IPS-NIHi11 (cell line): ENCODE results near the gene EVC.
A peak's percentile ranks its signal among the peaks of the same experiment; 100 is the strongest.

ENCODE experiments used
- DNase-seq: peaks from one replicate; pipeline ENCODE4 v3.0.0; 2012; ENCODE audit warnings: mixed read lengths, low spot score

Gene EVC

DNA sequence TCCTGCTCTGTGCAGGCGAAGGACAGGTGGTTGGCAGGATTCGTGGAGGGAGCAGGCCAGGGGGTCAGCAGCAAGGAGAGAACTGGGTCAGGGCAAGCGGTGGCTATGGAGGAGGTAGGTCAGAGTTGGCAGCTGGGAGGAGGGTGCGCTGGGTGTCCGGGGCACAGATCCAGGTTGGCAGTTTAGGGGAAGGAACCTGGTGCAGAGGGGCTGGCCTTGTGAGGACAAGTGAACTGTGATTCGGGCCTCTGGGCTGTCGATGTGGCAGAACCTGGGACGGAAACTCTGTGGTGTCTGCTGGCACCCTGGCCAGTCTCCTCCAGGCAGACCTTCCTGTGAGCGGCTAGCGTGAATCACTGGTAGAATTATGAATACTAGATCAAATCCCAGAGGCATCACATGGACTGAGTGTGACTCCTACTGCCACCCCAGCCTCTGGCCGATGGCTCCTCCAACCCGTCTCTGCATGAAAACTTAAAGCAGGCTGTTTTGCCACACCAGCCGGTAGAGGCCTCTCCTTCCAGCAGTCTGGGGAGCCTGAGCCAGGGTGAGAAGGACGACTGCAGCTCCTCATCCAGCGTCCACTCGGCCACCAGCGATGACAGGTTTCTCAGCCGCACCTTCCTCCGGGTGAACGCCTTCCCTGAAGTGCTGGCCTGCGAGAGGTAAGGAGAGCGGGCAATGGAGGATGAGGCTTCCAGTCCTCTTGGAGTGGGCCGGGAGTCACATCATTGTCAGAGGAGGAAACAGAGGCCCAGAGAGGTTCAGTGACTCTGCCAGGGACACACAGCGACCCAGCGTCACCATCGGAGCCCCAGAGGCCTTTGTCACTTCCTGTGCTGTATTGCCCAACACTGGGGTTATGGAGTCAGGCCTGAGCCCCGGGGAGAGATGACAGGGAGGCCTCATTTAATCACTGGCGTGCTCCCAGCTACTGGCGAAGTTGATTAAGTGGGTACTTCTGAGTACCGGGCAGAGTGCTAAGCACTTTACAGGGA is 20.3 kb downstream of the EVC start:
- DNase-seq: no peak

DNA sequence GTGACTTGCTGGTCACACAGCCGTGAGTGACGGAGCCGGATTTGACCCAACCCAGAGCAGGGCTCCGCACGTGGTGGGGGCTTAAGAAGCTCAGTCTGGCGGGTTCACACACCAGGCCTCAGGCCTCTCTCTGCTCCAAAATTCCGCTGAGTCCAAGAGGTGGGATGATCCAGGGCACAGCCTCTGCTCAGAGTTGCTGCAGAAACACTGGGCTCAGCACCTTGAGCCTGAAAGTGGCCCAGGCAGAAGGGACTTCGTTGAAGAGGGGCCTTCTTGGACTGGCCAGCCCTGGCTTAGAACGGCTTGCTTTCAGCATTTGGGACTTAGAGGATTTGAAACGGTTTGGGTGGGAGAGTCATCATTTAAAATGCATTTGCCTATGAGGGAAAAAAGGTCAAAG is 21.2 kb downstream of the EVC start:
- no peak for DNase-seq

GRCh38 chr4:5734853-5735252 is 23.9 kb downstream of the EVC start:
- DNase-seq: no peak

GRCh38 chr4:5735463-5735862 is 24.5 kb downstream of the EVC start:
- no peak for DNase-seq

GRCh38 chr4:5738061-5738460 is 27.1 kb downstream of the EVC start:
- no peak for DNase-seq

DNA sequence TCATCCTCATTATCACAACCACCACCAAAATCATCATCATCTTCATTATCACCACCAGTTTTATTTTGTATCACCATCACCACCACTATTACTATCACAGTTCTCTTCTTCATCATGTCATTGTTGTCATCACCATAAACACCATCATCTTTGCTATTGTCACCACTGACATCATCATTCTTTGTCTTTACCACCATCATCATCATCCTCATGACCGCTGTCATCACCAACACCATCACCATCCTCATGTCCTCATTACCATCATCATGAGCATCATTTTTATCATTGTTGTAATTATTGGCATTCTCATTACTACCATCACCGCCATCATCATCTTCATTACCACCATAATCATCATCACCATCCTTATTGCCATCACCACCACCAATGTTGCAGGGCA is 31.4 kb downstream of the EVC start:
- no peak for DNase-seq

DNA sequence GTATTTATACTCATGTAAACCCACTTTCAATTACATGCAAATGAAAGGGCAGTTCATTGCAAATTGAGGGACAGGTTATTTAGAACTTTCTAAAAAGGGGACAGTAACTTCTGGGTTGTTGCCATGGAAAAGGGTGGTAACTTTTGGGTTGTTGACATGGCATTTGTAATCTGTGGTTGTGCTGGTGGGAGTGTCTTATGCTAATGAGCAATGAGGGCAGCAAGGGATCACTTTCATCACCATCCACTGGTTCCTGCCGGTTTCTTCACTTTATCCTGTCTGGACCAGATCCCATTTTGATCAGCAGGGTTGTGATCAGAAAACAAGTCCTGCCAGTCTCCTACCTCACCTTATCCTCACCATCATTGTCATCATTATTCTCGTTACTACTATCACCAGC is 32.0 kb downstream of the EVC start:
- DNase-seq: no peak

- DNase-seq: no peak
These were observed 35.2 kb downstream of the EVC start for GRCh38 chr4:5746250-5746649.

- no peak for DNase-seq
These were observed 36.1 kb downstream of the EVC start for GRCh38 chr4:5746829-5747737.

DNA sequence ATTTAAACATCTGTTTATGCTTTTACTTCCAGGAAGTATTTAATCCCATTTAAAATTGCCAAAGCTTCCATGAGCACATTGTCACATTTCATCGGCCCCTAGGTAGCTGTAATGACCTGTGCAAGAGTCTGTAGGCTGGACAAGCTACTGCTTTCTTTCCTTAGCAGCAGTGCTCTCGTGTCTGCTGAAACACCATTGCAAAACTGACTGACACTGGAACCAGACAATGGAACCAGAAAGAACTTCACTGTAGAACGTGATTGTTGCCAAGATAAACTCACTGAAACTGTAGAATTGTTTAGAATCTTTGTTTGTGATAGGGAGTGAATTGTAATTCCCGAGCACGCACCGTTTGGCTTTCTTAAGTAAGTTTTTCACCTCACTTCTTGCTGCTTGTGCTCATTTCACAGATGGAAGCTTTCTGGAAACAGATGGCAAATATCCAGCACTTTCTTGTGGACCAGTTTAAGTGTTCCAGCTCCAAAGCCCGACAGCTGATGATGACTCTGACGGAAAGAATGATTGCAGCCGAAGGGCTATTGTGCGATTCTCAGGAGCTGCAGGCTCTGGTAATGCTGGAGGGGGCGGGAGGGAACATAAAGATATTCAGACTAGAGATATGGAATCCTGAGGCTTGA is 36.9 kb downstream of the EVC start:
- DNase-seq: no peak

DNA sequence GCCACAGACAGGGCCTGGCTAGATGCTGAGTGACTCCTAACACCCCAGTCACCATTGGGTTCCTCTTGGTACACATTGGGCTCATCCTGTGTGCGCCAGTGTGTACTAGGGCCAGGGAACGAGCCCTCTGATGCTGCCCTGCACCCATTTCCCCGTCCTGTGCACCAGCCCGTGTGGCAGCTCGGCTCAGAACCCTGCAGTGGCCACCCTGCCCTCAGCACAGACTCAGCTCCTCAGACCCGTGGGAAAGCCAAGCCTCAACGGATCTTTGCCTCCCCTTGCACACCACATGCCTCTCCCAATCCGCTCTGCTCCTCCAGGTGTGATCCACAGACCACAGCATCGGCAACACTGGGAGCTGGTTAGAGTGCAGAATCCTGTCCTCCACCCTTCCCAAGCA is 38.6 kb downstream of the EVC start:
- DNase-seq: peak; percentile 2

DNA sequence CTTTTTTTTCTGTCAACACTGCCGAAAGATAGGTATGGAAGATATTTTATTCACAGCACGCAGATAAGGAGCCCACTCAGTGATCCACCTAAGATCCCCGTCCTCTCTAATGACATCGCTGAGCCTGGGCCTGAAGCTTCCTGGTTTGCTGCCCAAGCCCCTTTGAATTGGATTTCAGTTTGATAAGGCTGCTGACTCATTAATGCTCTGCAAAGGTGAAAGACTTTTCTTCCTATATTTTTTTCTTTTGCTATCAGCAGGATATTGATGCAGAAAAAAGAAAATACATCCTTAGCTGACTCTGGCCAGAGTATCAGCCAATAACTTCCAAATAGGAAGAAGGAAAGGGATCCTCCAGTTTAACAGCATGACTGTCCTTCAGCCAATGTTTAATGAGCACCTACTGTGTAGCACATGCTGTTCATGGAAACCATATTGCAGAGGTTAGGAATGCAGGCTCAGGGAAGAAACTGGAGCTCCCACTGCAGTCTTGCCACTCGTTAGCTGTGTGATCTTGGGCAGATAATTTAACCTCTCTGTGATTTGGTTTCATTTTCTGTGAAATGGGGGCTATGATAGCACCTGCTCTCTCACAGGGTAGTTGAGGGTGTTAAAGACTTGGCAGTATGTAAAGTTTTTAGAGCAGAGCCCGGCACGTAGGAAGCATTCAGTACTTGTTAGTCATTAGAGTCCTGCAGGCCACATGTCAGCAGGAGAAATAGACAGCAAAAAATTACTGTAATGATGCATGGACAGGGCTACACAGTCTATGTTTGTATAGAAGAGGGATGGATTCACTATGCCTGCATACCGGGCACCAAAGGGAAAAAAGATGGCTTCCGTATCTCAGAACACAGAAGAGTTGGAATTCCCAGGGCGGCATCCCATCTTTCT is 39.3 kb downstream of the EVC start:
- no peak for DNase-seq

DNA sequence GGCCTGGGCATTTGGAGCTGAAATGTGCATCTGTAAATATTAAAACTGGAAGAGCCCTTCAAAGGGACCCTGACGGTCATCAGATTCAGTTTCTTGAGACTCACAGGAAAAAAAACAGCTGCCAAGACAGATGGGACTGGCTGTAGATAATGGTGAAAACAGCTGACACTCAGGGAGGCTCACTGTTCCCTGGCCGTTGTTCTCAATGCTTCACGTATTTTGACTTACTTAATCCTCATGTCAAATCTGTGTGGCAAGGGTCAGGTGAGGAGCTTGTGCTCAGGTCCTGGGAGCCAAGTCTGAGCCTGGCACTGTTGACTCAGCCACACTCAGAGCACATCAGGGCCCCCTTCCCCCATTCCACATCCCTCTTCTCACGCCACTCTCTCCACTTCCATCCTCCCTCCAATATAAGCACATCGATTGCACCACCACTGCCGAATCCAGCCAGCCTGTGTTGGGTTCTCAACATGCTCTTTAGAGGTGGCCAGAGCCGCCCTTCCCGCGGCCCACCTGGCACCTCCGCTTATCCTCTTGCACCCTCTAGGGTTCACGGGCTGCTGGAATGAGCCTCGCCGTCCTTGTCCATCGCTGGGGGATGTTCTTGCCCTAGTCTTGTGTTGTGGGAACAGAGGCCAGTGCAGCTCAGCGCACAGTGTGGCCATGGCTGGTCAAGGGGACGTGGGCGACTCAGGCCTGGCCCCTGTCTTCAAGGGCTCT is 40.1 kb downstream of the EVC start:
- DNase-seq: peak; percentile 8

- no peak for DNase-seq
These were observed 40.8 kb downstream of the EVC start for GRCh38 chr4:5751666-5752375.

DNA sequence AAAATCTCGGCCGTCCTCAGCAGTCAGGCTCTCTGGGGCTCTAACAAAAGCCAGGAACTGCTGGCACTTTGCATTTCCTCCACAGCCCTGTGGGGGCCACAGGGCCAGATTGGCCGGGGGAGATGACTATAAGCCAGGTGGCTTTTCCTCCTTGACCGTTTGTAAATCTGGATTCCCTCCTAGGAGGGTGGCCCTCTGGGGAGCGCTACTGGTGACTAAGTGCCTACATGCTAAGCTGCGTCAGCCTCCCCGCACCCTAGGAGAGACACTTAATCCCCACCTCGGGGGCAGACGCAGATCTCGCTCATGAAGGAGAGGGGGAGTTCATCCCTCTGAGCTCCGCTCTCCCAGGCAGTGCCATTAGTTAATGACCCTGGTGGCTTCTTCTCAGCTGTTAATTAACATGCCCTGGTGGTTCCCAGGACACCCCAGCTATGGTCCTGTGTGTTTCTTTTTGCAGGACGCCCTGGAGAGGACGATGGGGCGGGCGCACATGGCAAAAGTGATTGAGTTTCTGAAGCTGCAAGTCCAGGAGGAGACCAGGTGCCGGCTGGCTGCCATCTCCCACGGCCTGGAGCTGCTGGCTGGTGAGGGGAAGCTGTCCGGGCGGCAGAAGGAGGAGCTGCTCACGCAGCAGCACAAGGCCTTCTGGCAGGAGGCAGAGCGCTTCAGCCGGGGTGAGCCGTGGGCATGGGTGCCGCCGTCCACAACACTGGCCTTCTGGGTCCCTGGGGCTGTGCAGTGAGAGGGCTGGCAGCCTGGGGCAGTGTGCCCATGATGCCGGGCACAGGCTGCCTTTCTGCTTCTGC is 41.6 kb downstream of the EVC start:
- DNase-seq: peak; percentile 82

- DNase-seq: peak; percentile 1
These were observed 42.4 kb downstream of the EVC start for GRCh38 chr4:5753366-5753765.

DNA sequence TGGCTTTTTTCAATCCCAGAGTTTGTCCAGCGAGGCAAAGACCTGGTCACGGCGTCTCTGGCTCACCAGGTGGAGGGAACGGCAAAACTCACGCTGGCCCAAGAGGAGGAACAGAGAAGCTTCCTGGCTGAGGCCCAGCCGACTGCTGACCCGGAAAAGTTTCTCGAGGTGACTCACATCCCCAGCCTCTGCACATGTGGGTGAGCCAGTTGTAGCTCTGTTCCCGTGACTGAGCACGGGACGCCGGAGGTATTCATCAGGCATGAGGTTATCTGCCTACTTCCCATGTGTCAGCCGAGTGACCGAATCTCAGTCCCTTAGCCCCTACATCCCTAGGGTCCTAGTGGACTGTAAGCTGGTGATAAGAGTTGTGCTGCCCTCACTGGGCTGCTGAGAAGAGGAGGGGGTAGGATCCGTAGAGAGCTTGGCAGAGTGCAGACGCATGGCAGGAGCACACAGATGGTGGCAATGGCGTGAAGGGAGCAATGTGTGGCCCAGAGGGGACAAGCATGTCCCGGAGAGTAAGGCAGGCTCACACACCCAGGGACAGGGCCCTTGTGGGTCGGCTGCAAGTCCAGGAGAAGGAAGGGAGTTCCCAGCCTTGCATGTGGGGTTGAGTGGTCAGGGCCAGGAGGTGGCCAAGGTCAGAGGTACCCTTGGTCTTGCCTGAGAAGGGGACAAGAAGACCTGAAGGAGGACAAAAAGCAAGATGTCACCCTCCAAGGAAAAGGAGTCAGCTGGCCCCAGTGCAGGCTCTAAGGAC is 42.9 kb downstream of the EVC start:
- peak; percentile 5 for DNase-seq

- DNase-seq: no peak
These were observed 43.5 kb downstream of the EVC start for GRCh38 chr4:5754529-5754881.
